CD4-positive, alpha-beta memory T cell (primary cell): ENCODE measurements around the gene MARCHF2. TPM values are rescaled to one million over a fixed set of nuclear protein-coding genes. Genes with fewer than 3 reads are reported as not detected.

Experiments
- CTCF ChIA-PET: fragments of 350-600 bp; sonication (Branson Sonifier 250); formaldehyde crosslinking; loops from one replicate; lab custom pipeline; 2021; ENCODE audit warnings: inconsistent platforms; ENCODE audit not compliant: partially characterized antibody; lab: Charles Lee
- POLR2A ChIA-PET: fragments of 350-600 bp; sonication (Branson Sonifier 250); formaldehyde crosslinking; loops from one replicate; lab custom pipeline; 2021; ENCODE audit not compliant: partially characterized antibody; lab: Charles Lee
- DNase-seq, 5 donors: peaks; one replicate each; pipeline versions ENCODE4 v3.0.0 to v3.0.0-alpha.2; 2020 to 2022; ENCODE audit warnings: mixed read lengths in 1 of 5
- H3K27ac ChIP-seq: one replicate; pipeline ENCODE4 v1.7.0; 2013; ENCODE audit warnings: low read depth, low read length
- H3K27me3 ChIP-seq: 2 replicates; pipeline ENCODE4 v1.7.0; 2013; ENCODE audit warnings: mild to moderate bottlenecking, low read length, moderate library complexity; ENCODE audit not compliant: insufficient read depth
- H3K36me3 ChIP-seq: 2 replicates; pipeline ENCODE4 v1.7.0; 2013; ENCODE audit warnings: mild to moderate bottlenecking, low read length, moderate library complexity; ENCODE audit not compliant: insufficient read depth
- H3K4me1 ChIP-seq: 2 replicates; pipeline ENCODE4 v1.7.0; 2013; ENCODE audit warnings: mild to moderate bottlenecking, low read length, moderate library complexity; ENCODE audit not compliant: insufficient read depth
- H3K4me3 ChIP-seq, 2 donors: one replicate each; pipeline ENCODE4 v1.7.0; 2013; ENCODE audit warnings: low read length in 2 of 2, mild to moderate bottlenecking in 1 of 2
- H3K9me3 ChIP-seq, 2 donors: one replicate each; pipeline ENCODE4 v1.7.0; 2013; ENCODE audit warnings: low read length in 2 of 2, control low read depth in 1 of 2; ENCODE audit not compliant: control insufficient read depth in 1 of 2
- H3K27ac Mint-ChIP-seq, 7 donors: one replicate each; pipeline ENCODE4 v1.8.0; 2020 to 2021; ENCODE audit warnings: mixed read lengths in 7 of 7, mild to moderate bottlenecking in 6 of 7, inconsistent platforms in 3 of 7, moderate library complexity in 3 of 7
- H3K27me3 Mint-ChIP-seq, 2 donors: one replicate each; pipeline ENCODE4 v1.8.0; 2020 to 2021; ENCODE audit warnings: mixed read lengths in 2 of 2
- H3K36me3 Mint-ChIP-seq, 2 donors: one replicate each; pipeline ENCODE4 v1.8.0; 2020 to 2021; ENCODE audit warnings: mixed read lengths in 2 of 2, inconsistent platforms in 1 of 2, mild to moderate bottlenecking in 1 of 2
- H3K4me1 Mint-ChIP-seq, 4 donors: one replicate each; pipeline ENCODE4 v1.8.0; 2020 to 2021; ENCODE audit warnings: mixed read lengths in 4 of 4, mild to moderate bottlenecking in 1 of 4
- H3K4me3 Mint-ChIP-seq, 8 donors: one replicate each; pipeline ENCODE4 v1.8.0; 2020 to 2021; ENCODE audit warnings: mixed read lengths in 8 of 8, mild to moderate bottlenecking in 7 of 8, moderate library complexity in 6 of 8, inconsistent platforms in 3 of 8
- H3K9me3 Mint-ChIP-seq, 8 donors: one replicate each; pipeline ENCODE4 v1.8.0; 2020 to 2021; ENCODE audit warnings: mixed read lengths in 8 of 8, mild to moderate bottlenecking in 5 of 8, inconsistent platforms in 3 of 8, moderate library complexity in 1 of 8
- intact Hi-C: fragments of 100-400 bp; cut with micrococcal nuclease; formaldehyde crosslinking; loops from one replicate; pipeline ENCODE4 v1.15.1; 2023
- polyA plus RNA-seq, 2 donors: library from polyadenylated mRNA; unstranded; fragments of 300-500 nt; fragmentation: Illumina TruSeq; gene quantifications; one replicate each; pipeline ENCODE4 v1.2.3, GENCODE V29; 2021
- total RNA-seq, 2 experiments: library from RNA; stranded (reverse); gene quantifications; one replicate each; pipeline ENCODE4 v1.2.3, GENCODE V29; 2021

Gene MARCHF2
- total and polyA plus RNA-seq, 4 experiments from 2014 or later = 25.5 to 60.9 (median 38.2) TPM

GRCh38 chr19:8451885-8452284 lies 38.8 kb downstream of the MARCHF2 start:
- no peaks in the 10 kb centered on the region for H3K27me3 Mint-ChIP-seq
- H3K36me3 Mint-ChIP-seq = peaks cover 26 to 68% of the 10 kb centered on the region in 2 donors
- Histone ChIP-seq H3K4me3 (no peak overlapping the region), H3K36me3 (peaks cover 37% of the 10 kb centered on the region), H3K4me1 (peaks cover 87% of the 10 kb centered on the region), H3K9me3 (no peaks in the 10 kb centered on the region), H3K27me3 (no peaks in the 10 kb centered on the region), H3K27ac (no peak overlapping the region)
- intact Hi-C loops = no loop called here
- peaks cover 61 to 93% (median 80%) of the 10 kb centered on the region in 4 donors for H3K4me1 Mint-ChIP-seq
- peak overlapping the region in 2 of 7 donors; percentile 35 to 78 for H3K27ac Mint-ChIP-seq
- H3K9me3 Mint-ChIP-seq = no peaks in the 10 kb centered on the region
- H3K4me3 Mint-ChIP-seq = peak overlapping the region; percentile 21 to 78 (median 61)
- DNase-seq = peak in 2 of 5 donors; percentile 29 to 59
- CTCF ChIA-PET = interaction anchor here (4.9 kb wide), 1 partner anchor 127 kb away, joined by 18 read pairs; the partner anchor contains the start of gene MYO1F
- POLR2A ChIA-PET = interaction anchor here (1.1 to 1.5 kb wide), 3 partner anchors 12 to 117 kb away, joined by 3 read pairs; no protein-coding TSS in a partner anchor

GRCh38 chr19:8452446-8453123 lies 39.5 kb downstream of the MARCHF2 start:
- H3K9me3 Mint-ChIP-seq = no peaks in the 10 kb centered on the region
- H3K4me3 Mint-ChIP-seq = peak overlapping the region in 7 of 8 donors; percentile 3 to 78 (median 63)
- peaks cover 36% of the 10 kb centered on the region for H3K36me3 ChIP-seq
- H3K4me1 Mint-ChIP-seq = peaks cover 58 to 93% (median 78%) of the 10 kb centered on the region in 4 donors
- POLR2A ChIA-PET = interaction anchor here (1.1 to 1.3 kb wide), 3 partner anchors 8 to 19 kb away, joined by 3 to 5 read pairs (median 3); partner anchors contain the start of gene HNRNPM
- H3K27ac Mint-ChIP-seq = peak overlapping the region in 6 of 7 donors; percentile 33 to 86 (median 70)
- CTCF ChIA-PET = interaction anchor here (1.0 to 4.9 kb wide), 3 partner anchors 12 to 126 kb away, joined by 3 to 18 read pairs (median 3); partner anchors contain the start of gene MYO1F
- H3K4me1 ChIP-seq = peaks cover 87% of the 10 kb centered on the region
- no peak overlapping the region for H3K27ac ChIP-seq
- H3K27me3 ChIP-seq = no peaks in the 10 kb centered on the region
- no peak for DNase-seq
- H3K36me3 Mint-ChIP-seq = peaks cover 20 to 69% of the 10 kb centered on the region in 2 donors
- no peak overlapping the region for H3K4me3 ChIP-seq
- no peaks in the 10 kb centered on the region for H3K27me3 Mint-ChIP-seq
- H3K9me3 ChIP-seq = no peaks in the 10 kb centered on the region
- intact Hi-C loops = no loop called here

GRCh38 chr19:8453616-8454015 lies 40.5 kb downstream of the MARCHF2 start:
- peak overlapping the region in 3 of 7 donors; percentile 27 to 78 (median 64) for H3K27ac Mint-ChIP-seq
- H3K36me3 ChIP-seq = peaks cover 36% of the 10 kb centered on the region

GRCh38 chr19:8454218-8454617 lies 41.1 kb downstream of the MARCHF2 start:
- no peaks in the 10 kb centered on the region for H3K27me3 ChIP-seq
- H3K4me3 ChIP-seq = no peak overlapping the region
- Mint-ChIP-seq H3K4me3 (peak overlapping the region in 5 of 8 donors; percentile 16 to 43 (median 26)), H3K27ac (peak overlapping the region in 3 of 7 donors; percentile 11 to 78 (median 27)), H3K4me1 (peaks cover 59 to 95% (median 82%) of the 10 kb centered on the region in 4 donors), H3K27me3 (no peaks in the 10 kb centered on the region), H3K36me3 (peaks cover 25 to 78% of the 10 kb centered on the region in 2 donors), H3K9me3 (no peaks in the 10 kb centered on the region)
- no peak for DNase-seq
- H3K4me1 ChIP-seq = peaks cover 86% of the 10 kb centered on the region
- CTCF ChIA-PET = no interaction called here
- H3K9me3 ChIP-seq = no peaks in the 10 kb centered on the region
- H3K27ac ChIP-seq = no peak overlapping the region
- intact Hi-C loops = no loop called here
- peaks cover 32% of the 10 kb centered on the region for H3K36me3 ChIP-seq
- POLR2A ChIA-PET = no interaction called here

More at GRCh38 chr19:8453616-8454015, 40.5 kb downstream of the MARCHF2 start:
- Histone ChIP-seq H3K27ac (no peak overlapping the region), H3K9me3 (no peaks in the 10 kb centered on the region), H3K4me3 (no peak overlapping the region), H3K27me3 (no peaks in the 10 kb centered on the region), H3K4me1 (peaks cover 87% of the 10 kb centered on the region)
- DNase-seq = no peak
- Mint-ChIP-seq H3K36me3 (peaks cover 25 to 76% of the 10 kb centered on the region in 2 donors), H3K4me1 (peaks cover 61 to 95% (median 82%) of the 10 kb centered on the region in 4 donors), H3K4me3 (peak overlapping the region in 1 of 8 donors; percentile 64), H3K9me3 (no peaks in the 10 kb centered on the region), H3K27me3 (no peaks in the 10 kb centered on the region)
- POLR2A ChIA-PET = interaction anchor here (1.1 kb wide), 1 partner anchor 9 kb away, joined by 5 read pairs; the partner anchor contains the start of gene HNRNPM
- CTCF ChIA-PET = interaction anchor here (0.6 to 4.9 kb wide), 4 partner anchors 11 to 188 kb away, joined by 3 to 18 read pairs (median 3); partner anchors contain the start of gene MYO1F
- intact Hi-C loops = no loop called here

- H3K36me3 ChIP-seq = peaks cover 35% of the 10 kb centered on the region
- Mint-ChIP-seq H3K4me1 (peaks cover 63 to 98% (median 83%) of the 10 kb centered on the region in 4 donors), H3K27ac (peak overlapping the region in 5 of 7 donors; percentile 14 to 78 (median 52)), H3K9me3 (no peaks in the 10 kb centered on the region), H3K27me3 (no peaks in the 10 kb centered on the region), H3K36me3 (peaks cover 25 to 81% of the 10 kb centered on the region in 2 donors), H3K4me3 (peak overlapping the region in 3 of 8 donors; percentile 5 to 16 (median 6))
- no peaks in the 10 kb centered on the region for H3K27me3 ChIP-seq
- no peaks in the 10 kb centered on the region for H3K9me3 ChIP-seq
- CTCF ChIA-PET = no interaction called here
- H3K4me1 ChIP-seq = peaks cover 87% of the 10 kb centered on the region
- no peak overlapping the region for H3K27ac ChIP-seq
- POLR2A ChIA-PET = no interaction called here
- intact Hi-C loops = no loop called here
- no peak overlapping the region for H3K4me3 ChIP-seq
- no peak for DNase-seq
These were observed 41.9 kb downstream of the MARCHF2 start for GRCh38 chr19:8455018-8455417.

GRCh38 chr19:8456064-8456463 lies 43.0 kb downstream of the MARCHF2 start:
- peaks cover 92% of the 10 kb centered on the region for H3K4me1 ChIP-seq
- CTCF ChIA-PET = interaction anchor here (0.8 to 1.4 kb wide), 6 partner anchors 8 to 125 kb away, joined by 3 to 6 read pairs (median 3); no protein-coding TSS in a partner anchor

More at GRCh38 chr19:8456064-8456463, 43.0 kb downstream of the MARCHF2 start:
- Histone ChIP-seq H3K9me3 (no peaks in the 10 kb centered on the region), H3K4me3 (no peak overlapping the region), H3K27ac (no peak overlapping the region), H3K27me3 (no peaks in the 10 kb centered on the region), H3K36me3 (peaks cover 39% of the 10 kb centered on the region)
- peaks cover 28 to 86% of the 10 kb centered on the region in 2 donors for H3K36me3 Mint-ChIP-seq
- peak overlapping the region in 3 of 8 donors; percentile 12 to 46 (median 13) for H3K4me3 Mint-ChIP-seq
- H3K27me3 Mint-ChIP-seq = no peaks in the 10 kb centered on the region
- H3K27ac Mint-ChIP-seq = peak overlapping the region in 3 of 7 donors; percentile 7 to 78 (median 73)
- no peak for DNase-seq
- POLR2A ChIA-PET = interaction anchor here (0.6 to 0.9 kb wide), 2 partner anchors 17 to 19 kb away, joined by 4 read pairs; no protein-coding TSS in a partner anchor
- H3K9me3 Mint-ChIP-seq = peaks cover 0 to 2% (median 0%) of the 10 kb centered on the region in 8 donors
- peaks cover 69 to 100% (median 87%) of the 10 kb centered on the region in 4 donors for H3K4me1 Mint-ChIP-seq
- intact Hi-C loops = no loop called here
